HG02763 (cell line): Measurements from ENCODE around the gene SFXN5.

Experiments used
- ATAC-seq: cut with Tn5 transposase; IDR thresholded peaks from one replicate; pipeline ENCODE4 v1.9.1; 2021; ENCODE audit warnings: mild to moderate bottlenecking, moderate library complexity; ENCODE audit not compliant: unreplicated experiment

SFXN5 gene

GRCh38 chr2:72927619-72928550, 143.6 kb downstream of the SFXN5 start:
- ATAC-seq: no peak

GRCh38 chr2:72926811-72927465, 144.6 kb downstream of the SFXN5 start:
- no peak for ATAC-seq

- no peak for ATAC-seq
Measured at GRCh38 chr2:72926368-72926767, 145.1 kb downstream of the SFXN5 start.

GRCh38 chr2:72925328-72925943, 146.1 kb downstream of the SFXN5 start:
- no peak for ATAC-seq

GRCh38 chr2:72924353-72925240, 146.9 kb downstream of the SFXN5 start:
- ATAC-seq: no peak

- no peak for ATAC-seq
Measured at GRCh38 chr2:72923833-72924352, 147.6 kb downstream of the SFXN5 start.

GRCh38 chr2:72921853-72922252, 149.7 kb downstream of the SFXN5 start:
- ATAC-seq: no peak

- no peak for ATAC-seq
Measured at GRCh38 chr2:72921088-72921851, 150.2 kb downstream of the SFXN5 start.

- ATAC-seq: no peak
Measured at GRCh38 chr2:72920318-72921087, 151.0 kb downstream of the SFXN5 start.

- ATAC-seq: no peak
Measured at GRCh38 chr2:72919414-72920317, 151.8 kb downstream of the SFXN5 start.

GRCh38 chr2:72917877-72918553, 153.5 kb downstream of the SFXN5 start:
- peak; percentile 1 for ATAC-seq

- peak; percentile 40 for ATAC-seq
Measured at GRCh38 chr2:72917138-72917876, 154.2 kb downstream of the SFXN5 start, which contains the start of gene EMX1. Gene EMX1 (plus strand): TSS chr2:72917519. CDS start chr2:72917853, 334 bp downstream.

GRCh38 chr2:72916743-72917137, 154.8 kb downstream of the SFXN5 start:
- ATAC-seq: peak; percentile 4

- ATAC-seq: peak; percentile 55
Measured at GRCh38 chr2:72915907-72916742, 155.4 kb downstream of the SFXN5 start.

GRCh38 chr2:72915320-72915906, 156.1 kb downstream of the SFXN5 start:
- no peak for ATAC-seq
